ENCODE data around the gene CWF19L1. TPM values are rescaled to one million over a fixed set of nuclear protein-coding genes. Genes with fewer than 3 reads are reported as not detected.

Gene CWF19L1
- polyA plus RNA-seq, 4 donors, result 27.7 to 36.2 (median 29.6) TPM

DNA sequence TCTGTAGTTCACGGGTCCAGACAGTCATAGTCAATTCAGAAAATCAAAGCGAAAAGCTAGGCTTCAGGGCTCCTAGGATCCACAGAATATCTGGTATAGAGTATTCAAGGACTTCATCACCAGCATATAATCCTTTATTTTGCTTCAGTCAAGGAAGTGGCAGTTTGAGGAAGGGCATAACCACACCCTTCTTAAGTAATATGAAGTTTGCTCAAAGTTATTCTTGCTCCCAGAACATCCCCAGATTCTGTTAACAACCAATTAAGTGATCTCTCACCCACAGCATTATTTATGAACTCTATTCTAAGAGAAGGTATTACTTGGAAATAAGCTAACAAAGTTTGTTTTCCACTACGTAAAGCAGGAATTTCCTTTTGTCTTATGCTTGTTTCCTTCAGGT lies 13.2 kb downstream of the CWF19L1 start:
- no peak for DNase-seq (ENCODE audit: low read depth in 4 of 4, low spot score in 2 of 4)

GRCh38 chr10:100253041-100253440 lies 14.4 kb downstream of the CWF19L1 start:
- DNase-seq (ENCODE audit: low read depth in 4 of 4, low spot score in 2 of 4), result no peak

DNA sequence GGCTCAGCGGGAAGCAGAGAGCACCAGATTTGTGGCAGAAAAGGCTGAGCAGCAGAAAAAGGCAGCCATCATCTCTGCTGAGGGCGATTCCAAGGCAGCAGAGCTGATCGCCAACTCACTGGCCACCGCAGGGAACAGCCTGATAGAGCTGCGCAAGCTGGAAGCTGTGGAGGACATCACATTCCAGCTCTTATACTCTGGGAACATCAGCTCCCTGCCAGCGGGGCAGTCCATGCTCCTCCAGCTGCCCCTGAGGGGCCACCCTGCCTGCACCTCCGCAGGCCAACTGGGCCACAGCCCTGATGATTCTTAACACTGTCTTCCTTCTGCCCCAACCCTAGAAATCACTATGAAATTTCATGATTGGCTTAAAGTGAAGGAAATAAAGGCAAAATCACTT lies 18.6 kb downstream of the CWF19L1 start:
- DNase-seq (ENCODE audit: low read depth in 4 of 4, low spot score in 2 of 4), result no peak

DNA sequence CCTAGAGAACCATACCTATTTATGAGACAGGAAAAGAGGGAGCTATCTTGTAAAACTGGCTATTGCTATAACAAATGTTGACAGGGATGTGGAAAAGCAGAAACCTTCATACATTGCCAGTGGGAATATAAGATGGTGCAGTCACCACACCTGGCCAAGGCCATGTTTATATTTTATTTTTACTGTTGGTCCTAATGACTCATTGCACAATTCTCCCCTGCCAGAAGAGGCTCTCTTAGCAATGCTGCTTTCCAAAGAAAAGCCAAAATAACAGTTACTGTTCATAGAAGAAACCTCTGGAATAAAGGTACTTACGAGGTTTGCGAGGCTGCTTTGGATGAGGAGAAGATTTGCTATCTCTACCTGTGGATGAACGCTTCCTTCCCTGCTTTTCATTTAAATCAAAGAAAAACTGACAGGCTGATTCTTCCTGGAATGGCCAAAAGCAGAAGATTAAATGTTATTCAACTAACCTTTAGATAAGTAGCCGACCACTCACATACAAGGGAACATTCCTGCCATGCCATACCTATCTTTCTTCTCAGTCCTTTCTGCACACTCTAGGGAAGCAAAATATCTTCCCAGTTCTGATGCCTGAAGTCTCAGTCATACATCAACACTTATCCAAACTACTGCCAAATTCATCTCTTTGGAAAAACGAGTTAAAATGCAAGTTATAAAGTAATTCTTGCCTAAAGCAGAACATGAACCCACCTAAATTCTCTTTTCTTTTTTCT lies 21.8 kb downstream of the CWF19L1 start:
- no peak for DNase-seq (ENCODE audit: low read depth in 4 of 4, low spot score in 2 of 4)

- no peak for DNase-seq (ENCODE audit: low read depth in 4 of 4, low spot score in 2 of 4)
Measured at GRCh38 chr10:100239851-100240250, 27.6 kb downstream of the CWF19L1 start.

DNA sequence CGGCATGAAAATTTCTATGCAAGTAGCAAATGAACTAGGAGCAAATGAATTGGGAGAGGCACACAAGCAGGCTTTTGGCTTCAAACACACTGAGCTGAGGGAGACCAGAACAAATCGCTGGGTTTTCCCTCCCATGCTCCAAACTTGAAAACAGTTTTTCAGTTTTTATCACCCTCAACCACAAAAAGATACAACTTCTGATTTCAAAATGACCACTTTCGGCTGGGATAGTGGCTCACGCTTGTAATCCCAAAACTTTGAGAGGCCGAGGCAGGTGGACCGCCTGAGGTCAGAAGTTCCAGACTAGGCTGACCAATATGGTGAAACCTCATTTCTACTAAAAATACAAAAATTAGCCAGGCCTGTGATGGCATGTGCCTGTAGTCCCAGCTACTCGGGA lies 29.0 kb downstream of the CWF19L1 start:
- DNase-seq (ENCODE audit: low read depth in 4 of 4, low spot score in 2 of 4), result no peak

DNA sequence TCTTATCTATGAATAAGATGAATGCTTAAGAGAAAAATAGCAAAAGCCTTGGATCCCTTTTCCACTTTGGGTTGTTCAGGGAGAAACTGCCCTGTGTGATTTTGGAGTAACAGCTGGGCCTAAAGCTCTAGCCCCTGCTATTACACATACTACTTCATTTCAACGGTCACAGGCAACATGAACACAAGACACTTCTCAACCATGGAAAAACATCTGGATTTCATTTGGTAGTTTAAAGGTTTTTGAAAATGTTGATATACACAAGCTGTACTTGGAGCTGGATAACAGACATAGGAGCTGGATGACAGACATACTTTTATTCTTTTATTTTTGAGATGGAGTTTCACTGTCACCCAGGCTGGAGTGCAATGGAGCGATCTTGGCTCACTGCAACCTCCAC lies 35.3 kb downstream of the CWF19L1 start:
- DNase-seq (ENCODE audit: low read depth in 4 of 4, low spot score in 2 of 4), result no peak

DNA sequence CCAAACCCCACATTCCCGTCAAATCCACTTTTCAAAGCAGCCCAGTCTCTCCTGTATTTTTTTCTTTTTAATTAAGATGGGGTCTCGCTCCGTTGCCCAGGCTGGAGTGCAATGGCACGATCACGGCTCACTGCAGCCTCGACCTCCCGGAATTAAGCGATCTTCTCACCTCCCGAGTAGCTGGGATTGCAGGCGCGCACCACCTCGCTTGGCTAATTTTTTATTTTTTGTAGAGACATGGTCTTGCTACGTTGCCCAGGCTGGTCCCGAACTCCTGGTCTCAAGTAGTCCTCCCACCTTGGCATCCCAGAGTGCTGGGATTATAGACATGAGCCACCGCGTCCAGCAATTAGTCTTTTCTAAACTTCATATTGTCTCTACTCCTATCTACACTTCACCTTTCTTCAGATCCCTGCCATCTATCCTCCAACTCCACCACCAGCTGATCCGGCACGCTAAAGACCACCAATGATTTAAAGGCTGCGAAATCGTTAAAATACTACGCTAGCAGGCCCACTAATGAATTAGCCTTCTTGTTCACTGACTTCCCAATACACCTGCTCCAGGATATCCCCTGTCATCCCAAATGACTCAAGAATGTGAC lies 37.5 kb downstream of the CWF19L1 start:
- DNase-seq (ENCODE audit: low read depth in 4 of 4, low spot score in 2 of 4), result no peak

GRCh38 chr10:100223879-100224278 lies 43.6 kb downstream of the CWF19L1 start:
- DNase-seq (ENCODE audit: low read depth in 4 of 4, low spot score in 2 of 4), result no peak

DNA sequence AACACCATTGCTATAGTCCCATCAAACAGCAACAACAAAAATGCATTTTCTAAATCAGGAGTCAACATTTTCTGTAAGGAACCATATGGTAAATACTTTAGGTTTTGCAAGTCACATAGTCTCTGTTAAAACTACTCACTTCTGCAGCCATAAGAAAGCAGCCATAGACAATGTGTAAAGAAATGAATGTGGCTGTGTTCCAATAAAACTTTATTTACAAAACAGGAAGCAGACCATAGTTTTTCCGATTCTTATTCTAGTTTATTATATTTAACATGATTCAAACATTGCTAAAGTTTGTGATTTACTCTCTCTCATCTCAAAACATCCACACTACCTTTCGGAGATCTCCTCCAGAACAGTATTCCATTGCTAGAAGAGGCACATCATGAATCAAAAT lies 44.9 kb downstream of the CWF19L1 start:
- DNase-seq (ENCODE audit: low read depth in 4 of 4, low spot score in 2 of 4), result no peak

GRCh38 chr10:100216006-100216405 lies 51.4 kb downstream of the CWF19L1 start:
- no peak for DNase-seq (ENCODE audit: low read depth in 4 of 4, low spot score in 2 of 4)

DNA sequence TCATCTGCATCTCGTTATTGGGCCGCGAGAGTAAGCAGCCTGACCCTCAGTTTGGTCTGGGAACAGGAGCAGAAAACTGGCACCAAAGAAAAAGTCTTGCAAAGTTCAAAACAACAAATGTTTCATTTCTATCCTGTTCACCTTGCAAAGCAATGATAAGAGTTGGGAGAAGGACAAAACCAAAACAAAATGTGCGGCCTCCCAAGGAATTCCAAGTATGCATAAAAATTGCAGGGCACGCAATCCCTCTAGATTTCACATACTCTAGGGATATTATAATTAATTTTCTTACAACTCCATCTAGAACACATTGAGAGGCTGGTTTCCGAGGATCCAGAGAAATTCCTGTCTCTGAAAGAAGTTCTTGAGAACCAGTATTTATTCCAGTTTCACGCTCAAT lies 58.1 kb downstream of the CWF19L1 start:
- no peak for DNase-seq (ENCODE audit: low read depth in 4 of 4, low spot score in 2 of 4)

GRCh38 chr10:100208276-100208675 lies 59.2 kb downstream of the CWF19L1 start:
- no peak for DNase-seq (ENCODE audit: low read depth in 4 of 4, low spot score in 2 of 4)

GRCh38 chr10:100204370-100204769 lies 63.1 kb downstream of the CWF19L1 start:
- DNase-seq (ENCODE audit: low read depth in 4 of 4, low spot score in 2 of 4), result no peak

DNA sequence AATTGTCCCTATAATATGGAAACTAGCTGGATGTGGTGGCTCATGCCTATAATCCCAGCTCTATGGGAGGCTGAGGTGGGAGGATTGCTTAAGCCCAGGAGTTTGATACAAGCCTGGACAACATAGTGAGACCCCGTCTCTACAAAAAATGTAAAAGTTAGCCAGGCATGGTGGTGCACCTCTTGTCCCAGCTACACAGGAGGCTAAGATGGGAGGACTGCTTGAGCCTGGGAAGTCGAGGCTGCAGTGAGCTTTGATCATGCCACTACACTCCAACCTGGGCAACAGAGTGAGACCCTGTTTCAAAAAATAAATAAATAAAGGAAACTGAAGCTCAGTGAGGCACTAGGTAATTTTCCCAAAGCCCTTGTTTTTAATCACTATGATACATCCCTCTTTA lies 65.9 kb downstream of the CWF19L1 start:
- DNase-seq (ENCODE audit: low read depth in 4 of 4, low spot score in 2 of 4), result no peak

- DNase-seq (ENCODE audit: low read depth in 4 of 4, low spot score in 2 of 4), result no peak
Measured at GRCh38 chr10:100194711-100195110, 72.7 kb downstream of the CWF19L1 start.

DNA sequence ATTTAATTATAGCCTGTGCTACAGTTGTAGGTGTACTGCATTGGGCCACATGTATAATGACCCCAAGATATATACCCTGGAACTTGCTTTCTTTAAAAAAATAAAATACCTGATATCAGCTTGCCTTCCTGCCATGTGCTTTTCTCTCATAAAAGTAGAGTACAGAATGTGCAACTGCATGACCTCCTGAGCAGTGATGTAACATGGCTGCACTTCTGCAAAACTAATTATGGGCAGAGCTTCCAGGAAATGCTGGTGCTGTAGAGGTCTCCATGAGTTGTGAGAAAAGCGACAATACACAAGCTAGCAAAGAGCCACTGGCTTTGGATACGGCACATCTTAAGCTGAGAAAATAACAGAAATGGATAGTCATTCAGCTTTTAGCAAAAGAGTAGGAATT lies 75.1 kb downstream of the CWF19L1 start:
- no peak for DNase-seq (ENCODE audit: low read depth in 4 of 4, low spot score in 2 of 4)

- DNase-seq (ENCODE audit: low read depth in 4 of 4, low spot score in 2 of 4), result peak in 2 of 4 donors; percentile 23 to 82
Measured at GRCh38 chr10:100186253-100187212, 80.9 kb downstream of the CWF19L1 start.

DNA sequence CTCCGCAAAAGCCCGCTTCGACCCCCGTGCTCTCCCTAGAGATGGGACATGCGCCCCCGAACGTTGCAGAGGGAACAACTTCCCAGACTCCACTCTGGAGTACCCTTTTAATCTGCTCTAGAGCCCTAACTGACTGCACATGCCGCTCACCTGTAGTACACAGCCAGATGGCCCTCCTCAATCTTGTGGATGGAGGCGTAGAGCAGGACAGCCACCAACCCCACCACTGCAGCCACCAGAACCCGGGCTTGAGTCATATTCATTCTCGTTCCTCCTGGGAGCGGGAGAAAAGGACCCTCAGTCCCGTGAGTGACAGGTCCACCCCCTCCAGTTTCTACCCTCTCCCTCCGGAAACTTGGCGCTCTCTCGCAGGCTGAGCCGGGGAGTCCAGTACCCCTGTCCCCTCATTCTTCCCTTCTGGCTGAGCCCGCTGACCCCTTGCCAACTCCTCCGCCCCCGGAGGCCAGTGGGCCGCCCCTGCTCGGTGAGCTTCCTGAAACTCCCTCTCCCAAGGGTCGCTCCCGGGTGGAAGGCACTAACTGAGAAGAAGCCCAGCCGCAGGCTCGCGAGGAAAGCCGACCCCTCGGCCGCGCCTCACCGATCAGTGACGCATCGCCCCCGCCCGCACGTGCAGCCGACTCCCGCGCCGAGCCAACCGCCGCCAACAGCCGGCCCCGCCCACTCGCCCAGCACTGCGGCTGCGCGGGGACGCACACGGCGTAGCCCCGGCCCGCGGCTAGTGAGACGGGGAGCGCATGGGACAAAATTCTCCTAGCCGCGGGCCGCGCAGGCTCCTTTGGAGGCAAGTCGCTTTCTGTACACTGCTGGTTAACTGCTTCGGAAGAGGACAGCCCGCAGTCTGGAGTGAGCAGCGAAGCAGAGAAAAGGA lies 81.8 kb downstream of the CWF19L1 start, which contains the start of gene ERLIN1:
ERLIN1 (minus strand) TSS at position 666 of the 889 bp plus-strand sequence; CDS start at position 263, 403 bp downstream.
- peak; percentile 86 to 92 (median 88) for DNase-seq (ENCODE audit: low read depth in 4 of 4, low spot score in 2 of 4)

GRCh38 chr10:100184840-100185239 lies 82.6 kb downstream of the CWF19L1 start:
- DNase-seq (ENCODE audit: low read depth in 4 of 4, low spot score in 2 of 4), result peak in 2 of 4 donors; percentile 11 to 32

Measured in left renal cortex interstitium (tissue), 4 donors.